HK-2 (cell line): ENCODE data around the gene CDKL2.
A peak's percentile ranks its signal among the peaks of the same experiment; 100 is the strongest.
"Not testable (repeated sequence)": the region's sequence is repeated elsewhere in the genome, so short reads cannot be mapped to it uniquely, and the experiment has no call there.

Source experiments
- DNase-seq: peaks from one replicate; pipeline ENCODE4 v3.0.0-alpha.2; 2018; ENCODE audit not compliant: unreplicated experiment

Gene CDKL2

DNA sequence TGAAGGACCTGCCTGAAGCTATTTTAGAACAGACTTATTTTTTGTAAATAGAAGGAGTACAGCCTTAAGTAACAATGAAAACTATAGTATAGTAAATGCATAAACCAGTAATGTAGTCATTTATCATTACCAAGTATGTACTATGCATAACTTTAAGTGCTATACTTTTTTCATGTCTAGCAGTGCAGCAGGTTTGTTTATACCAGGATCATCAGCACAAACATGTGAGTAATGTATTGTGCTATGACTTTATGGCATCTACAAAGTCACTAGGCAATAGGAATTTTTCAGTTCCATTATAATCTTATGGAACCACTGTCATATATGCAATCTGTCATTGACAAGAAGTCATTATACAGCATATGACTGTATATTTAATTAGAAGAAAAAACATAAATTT, 77.9 kb downstream of the CDKL2 start:
- no peak for DNase-seq

DNA sequence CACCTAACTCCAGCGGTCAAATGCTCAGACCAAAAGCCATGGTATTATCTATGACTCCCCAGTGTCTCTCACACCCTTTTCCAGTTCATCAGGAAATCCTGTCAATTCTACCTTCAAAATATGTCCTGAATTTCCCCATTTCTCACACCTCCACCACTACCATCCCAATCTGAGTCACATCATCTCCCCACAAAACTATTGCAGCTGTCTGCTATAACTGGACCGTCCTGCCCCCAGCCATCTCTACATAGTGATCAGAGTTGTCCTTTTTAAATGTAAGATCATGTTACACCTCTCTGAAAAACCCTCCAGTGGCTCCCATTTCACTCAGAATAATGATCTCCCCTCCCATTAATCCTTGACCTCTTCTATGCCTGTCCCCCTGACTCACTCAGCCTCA, 81.3 kb downstream of the CDKL2 start:
- no peak for DNase-seq

- no peak for DNase-seq
Observed at GRCh38 chr4:75547647-75548387, 82.5 kb downstream of the CDKL2 start.

DNA sequence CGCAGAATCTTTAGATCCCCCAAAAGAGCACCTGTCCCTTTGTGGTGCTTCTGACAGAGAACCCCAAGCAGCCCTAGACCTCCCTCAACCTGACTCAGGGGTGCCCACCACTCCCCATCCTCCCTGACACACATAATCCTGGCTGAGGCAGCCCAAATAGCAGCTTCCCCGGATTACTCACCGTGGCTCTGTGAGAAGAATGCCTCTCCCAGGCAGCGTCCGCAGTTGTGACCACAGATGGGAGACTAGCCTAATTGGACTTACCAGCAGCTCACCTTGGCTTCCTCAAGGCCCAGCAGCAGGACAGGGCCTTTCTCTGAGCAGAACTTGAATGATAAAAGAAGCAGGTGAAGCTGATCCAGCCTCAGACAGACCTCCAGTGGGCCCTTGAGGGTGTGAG, 84.8 kb downstream of the CDKL2 start:
- DNase-seq = peak; percentile 56

DNA sequence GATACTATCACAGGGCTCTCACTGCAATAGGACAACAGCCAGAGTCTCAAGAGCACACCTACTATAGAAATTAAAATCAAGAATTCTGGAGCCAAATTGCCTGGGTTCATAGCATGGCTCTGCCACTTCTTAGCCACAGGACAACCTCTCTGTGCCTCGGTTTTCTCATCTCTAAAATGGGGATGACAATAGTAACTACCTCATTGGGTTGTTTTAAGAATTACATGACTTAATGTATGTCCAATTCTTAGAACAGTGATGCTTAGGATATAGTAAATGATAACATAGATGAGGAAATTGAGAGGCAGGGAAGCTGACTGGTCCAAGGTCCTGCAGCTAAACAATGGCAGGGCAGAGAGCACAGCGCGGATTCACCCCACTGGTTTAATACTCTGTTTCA, 85.5 kb downstream of the CDKL2 start:
- no peak for DNase-seq

DNA sequence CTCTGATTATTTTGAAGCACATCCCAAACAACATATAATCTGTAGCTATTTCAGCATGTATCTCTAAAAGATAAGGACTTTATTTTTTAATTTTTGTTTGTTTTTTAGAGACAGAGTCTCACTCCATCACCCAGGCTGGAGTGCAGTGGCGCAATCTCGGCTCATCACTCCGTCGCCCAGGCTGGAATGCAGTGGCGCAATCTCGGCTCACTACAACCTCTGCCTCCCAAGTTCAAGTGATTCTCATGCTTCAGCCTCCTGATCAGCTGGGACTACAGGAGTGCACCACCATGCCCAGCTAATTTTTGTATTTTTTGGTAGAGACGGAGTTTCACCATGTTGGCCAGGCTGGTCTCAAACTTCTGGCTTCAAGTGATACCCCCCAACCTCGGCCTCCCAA, 86.1 kb downstream of the CDKL2 start:
- DNase-seq = not testable (repeated sequence)

GRCh38 chr4:75542824-75543223, 87.5 kb downstream of the CDKL2 start:
- DNase-seq = peak; percentile 67

- not testable (repeated sequence) for DNase-seq
Observed at GRCh38 chr4:75537308-75537707, 93.0 kb downstream of the CDKL2 start.

DNA sequence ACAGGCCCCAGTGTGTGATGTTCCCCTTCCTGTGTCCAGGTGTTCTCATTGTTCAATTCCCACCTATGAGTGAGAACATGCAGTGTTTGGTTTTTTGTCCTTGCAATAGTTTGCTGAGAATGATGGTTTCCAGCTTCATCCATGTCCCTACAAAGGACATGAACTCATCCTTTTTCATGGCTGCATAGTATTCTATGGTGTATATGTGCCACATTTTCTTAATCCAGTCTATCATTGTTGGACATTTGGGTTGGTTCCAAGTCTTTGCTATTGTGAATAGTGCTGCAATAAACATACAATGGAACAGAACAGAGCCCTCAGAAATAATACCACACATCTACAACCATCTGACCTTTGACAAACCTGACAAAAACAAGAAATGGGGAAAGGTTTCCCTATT, 96.4 kb downstream of the CDKL2 start:
- DNase-seq = not testable (repeated sequence)

DNA sequence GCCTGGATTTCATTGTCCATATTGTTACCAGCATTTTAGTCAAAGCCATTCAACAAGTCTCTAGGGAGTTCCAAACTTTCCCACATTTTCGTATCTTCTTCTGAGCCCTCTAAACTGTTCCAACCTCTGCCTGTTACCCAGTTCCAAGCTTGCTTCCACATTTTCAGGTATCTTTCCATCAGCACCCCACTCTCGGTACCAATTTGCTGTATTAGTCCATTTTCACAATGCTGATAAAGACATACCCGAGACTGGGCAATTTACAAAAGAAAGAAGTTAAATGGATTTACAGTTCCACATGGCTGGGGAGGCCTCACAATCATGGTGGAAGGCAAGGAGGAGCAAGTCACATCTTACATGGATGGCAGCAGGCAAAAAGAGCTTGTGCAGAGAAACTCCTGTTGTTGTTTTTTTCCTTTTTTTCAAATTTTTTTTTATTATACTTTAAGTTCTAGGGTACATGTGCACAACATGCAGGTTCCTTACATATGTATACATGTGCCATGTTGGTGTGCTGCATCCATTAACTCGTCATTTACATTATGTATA, 96.9 kb downstream of the CDKL2 start:
- not testable (repeated sequence) for DNase-seq

GRCh38 chr4:75531536-75532143, 98.7 kb downstream of the CDKL2 start:
- DNase-seq = not testable (repeated sequence)

- DNase-seq = no peak
Observed at GRCh38 chr4:75530556-75531322, 99.6 kb downstream of the CDKL2 start.
